Stimulated activated CD8-positive, alpha-beta memory T cell treated with anti-CD3 and anti-CD28 coated beads, Interleukin-7, amount 100 ng/mL, for 48 hours (primary cell): ENCODE results near the gene SLC30A7.
A peak's percentile ranks its signal among the peaks of the same experiment; 100 is the strongest.

Source experiments
- DNase-seq, 2 donors: peaks; one replicate each; pipeline ENCODE4 v3.0.0-alpha.2; 2020; ENCODE audit warnings: low read depth in 1 of 2; ENCODE audit errors: extremely low read depth in 1 of 2

Gene SLC30A7

GRCh38 chr1:101025283-101025656, 129.4 kb downstream of the SLC30A7 start:
- no peak for DNase-seq

- peak; percentile 82 to 91 for DNase-seq
Measured at GRCh38 chr1:101025657-101026429, 130.0 kb downstream of the SLC30A7 start, which contains the start of gene DPH5. DPH5 (minus strand) TSS chr1:101025784; CDS start chr1:101025443, 341 bp downstream.

- no peak for DNase-seq
Measured at GRCh38 chr1:101026430-101026788, 130.5 kb downstream of the SLC30A7 start.

GRCh38 chr1:101027194-101027772, 131.4 kb downstream of the SLC30A7 start:
- no peak for DNase-seq

- no peak for DNase-seq
Measured at GRCh38 chr1:101028466-101028865, 132.6 kb downstream of the SLC30A7 start.

GRCh38 chr1:101029184-101029583, 133.3 kb downstream of the SLC30A7 start:
- DNase-seq, result no peak

GRCh38 chr1:101030881-101031280, 135.0 kb downstream of the SLC30A7 start:
- no peak for DNase-seq
